ENCODE measurements around the gene AOC2.

Gene AOC2

GRCh38 chr17:42809250-42809649 is 35.1 kb upstream of the AOC2 start:
- no peak overlapping the region for H3K27ac ChIP-seq (replicated peaks)
- no peak for TF ChIP-seq CTCF (IDR thresholded peaks at IDR 0.05; ENCODE audit: insufficient read depth, low read length)
- TF ChIP-seq GABPA (IDR thresholded peaks at IDR 0.05; ENCODE audit: low read depth) = no peak
- TF ChIP-seq SPI1 (IDR thresholded peaks at IDR 0.05; ENCODE audit: borderline replicate concordance, low read depth) = no peak
- no peak for TF ChIP-seq POLR2AphosphoS5 (IDR thresholded peaks at IDR 0.05; ENCODE audit: low read depth)
- TF ChIP-seq REST (IDR thresholded peaks at IDR 0.05; ENCODE audit: insufficient replicate concordance, low read depth) = no peak
- no peaks in the 10 kb centered on the region for H3K27me3 ChIP-seq (ENCODE audit: insufficient read depth, poor library complexity, severe bottlenecking)
- DNase-seq (ENCODE audit: low read depth in 1 of 2, low spot score in 1 of 2) = no peak
- no peak overlapping the region for H3K4me3 ChIP-seq (replicated peaks; ENCODE audit: insufficient read depth, low read length)

- Histone ChIP-seq H3K27ac (replicated peaks) (no peak overlapping the region), H3K27me3 (ENCODE audit: insufficient read depth, poor library complexity, severe bottlenecking) (no peaks in the 10 kb centered on the region), H3K4me3 (replicated peaks; ENCODE audit: insufficient read depth, low read length) (no peak overlapping the region)
- DNase-seq (ENCODE audit: low read depth in 1 of 2, low spot score in 1 of 2) = no peak
- TF ChIP-seq POLR2AphosphoS5 (IDR thresholded peaks at IDR 0.05; ENCODE audit: low read depth) (no peak), REST (IDR thresholded peaks at IDR 0.05; ENCODE audit: insufficient replicate concordance, low read depth) (no peak), CTCF (IDR thresholded peaks at IDR 0.05; ENCODE audit: insufficient read depth, low read length) (no peak), GABPA (IDR thresholded peaks at IDR 0.05; ENCODE audit: low read depth) (no peak), SPI1 (IDR thresholded peaks at IDR 0.05; ENCODE audit: borderline replicate concordance, low read depth) (no peak)
Observed at GRCh38 chr17:42814633-42815399, 29.6 kb upstream of the AOC2 start.

GRCh38 chr17:42817866-42818265 is 26.5 kb upstream of the AOC2 start:
- no peak overlapping the region for H3K27ac ChIP-seq (replicated peaks)
- TF ChIP-seq POLR2AphosphoS5 (IDR thresholded peaks at IDR 0.05; ENCODE audit: low read depth) = no peak
- no peak for TF ChIP-seq SPI1 (IDR thresholded peaks at IDR 0.05; ENCODE audit: borderline replicate concordance, low read depth)
- TF ChIP-seq GABPA (IDR thresholded peaks at IDR 0.05; ENCODE audit: low read depth) = no peak
- TF ChIP-seq REST (IDR thresholded peaks at IDR 0.05; ENCODE audit: insufficient replicate concordance, low read depth) = no peak

More at GRCh38 chr17:42817866-42818265, 26.5 kb upstream of the AOC2 start:
- no peaks in the 10 kb centered on the region for H3K27me3 ChIP-seq (ENCODE audit: insufficient read depth, poor library complexity, severe bottlenecking)
- DNase-seq (ENCODE audit: low read depth in 1 of 2, low spot score in 1 of 2) = no peak
- no peak overlapping the region for H3K4me3 ChIP-seq (replicated peaks; ENCODE audit: insufficient read depth, low read length)

Data from HL-60 (cell line).